K562 (cell line): ENCODE data around the gene BMF. TPM values are rescaled to one million over a fixed set of nuclear protein-coding genes. Genes with fewer than 3 reads are reported as not detected.

Experiments
- FUS ChIP-seq: fragments of 200-400 bp; formaldehyde crosslinking; optimal IDR thresholded peaks from 2 replicates; pipeline ENCODE3; 2017; ENCODE audit warnings: low read depth, low read length
- GATA2 ChIP-seq: sonication (generic); formaldehyde crosslinking; IDR thresholded peaks from 2 replicates; pipeline ENCODE4 v1.4.0; 2020; ENCODE audit warnings: mild to moderate bottlenecking, missing genetic modification reagents
- HCFC1 ChIP-seq: IDR thresholded peaks from 2 replicates; pipeline ENCODE4 v1.6.1; 2012; ENCODE audit warnings: low read depth, low read length, improper control_type of control experiment
- HSF4 ChIP-seq: fragments of 250-450 bp; sonication (Bioruptor Pico); IDR thresholded peaks from 2 replicates; pipeline ENCODE4 v2.1.2; 2022; ENCODE audit warnings: mild to moderate bottlenecking, moderate library complexity, borderline replicate concordance
- LCOR ChIP-seq: sonication (generic); formaldehyde crosslinking; IDR thresholded peaks from 2 replicates; pipeline ENCODE4 v1.8.0; 2022; ENCODE audit warnings: mild to moderate bottlenecking, missing genetic modification reagents
- SMARCE1 ChIP-seq: fragments of 450-650 bp; IDR thresholded peaks from 2 replicates; pipeline ENCODE4 v1.7.1; 2016; ENCODE audit warnings: mild to moderate bottlenecking
- ZNF311 ChIP-seq: fragments of 250-450 bp; sonication (Bioruptor Pico); IDR thresholded peaks from 2 replicates; pipeline ENCODE4 v1.4.0; 2020; ENCODE audit warnings: mild to moderate bottlenecking, moderate library complexity
- polyA plus RNA-seq, 8 experiments: library from polyadenylated mRNA; depleted of rRNA in 4 of 8; stranded (reverse) in 5 of 8; unstranded in 3 of 8; fragments of >200 nt; fragmentation: Nextera tagmentation in 2 of 8; fragmentation: Illumina TruSeq in 1 of 8; extraction: Ambion mirVana in 2 of 8; extraction: Trizol in 1 of 8; gene quantifications; 2 replicates each; pipeline versions ENCODE4 v1.2.1 to v1.2.3, GENCODE V29; 2011 to 2014; ENCODE audit warnings: inconsistent platforms in 1 of 8, missing spikeins in 1 of 8
- total RNA-seq, 7 experiments: library from RNA; depleted of rRNA in 6 of 7; stranded (reverse); fragments of >200 nt in 6 of 7; fragmentation: Illumina TruSeq in 2 of 7; extraction: Trizol in 2 of 7; gene quantifications; 2 replicates each; pipeline versions ENCODE4 v1.2.1 to v1.2.3, GENCODE V29; 2011 to 2021; ENCODE audit warnings: low replicate concordance in 1 of 7
- TF ChIP-seq, protein P1 (sequence below): fragments of 250-450 bp; sonication (Bioruptor Pico); IDR thresholded peaks from 2 replicates; pipeline ENCODE4 v1.8.0; 2021; ENCODE audit warnings: moderate library complexity, mild to moderate bottlenecking, inconsistent platforms
- TF ChIP-seq, protein P2 (sequence below): fragments of 250-450 bp; sonication (Bioruptor Pico); IDR thresholded peaks from 2 replicates; pipeline ENCODE4 v1.4.0; 2020; ENCODE audit warnings: borderline replicate concordance
- TF ChIP-seq, protein P3 (sequence below): fragments of 250-450 bp; sonication (Bioruptor Pico); IDR thresholded peaks from 2 replicates; pipeline ENCODE4 v1.5.1; 2021; ENCODE audit warnings: mild to moderate bottlenecking
- TF ChIP-seq, protein P4 (sequence below), 2 experiments: fragments of 150-350 bp in 1 of 2; IDR thresholded peaks; 2 replicates each; pipeline ENCODE4 v1.6.1; 2012 to 2016; ENCODE audit warnings: low read depth in 2 of 2, low read length in 2 of 2, mild to moderate bottlenecking in 1 of 2, moderate library complexity in 1 of 2

The BMF gene
- total and polyA plus RNA-seq, 9 of the 15 experiments (the other 6 are each of a cell fraction or from before 2014, with no cell fraction given), result 0.25 to 0.91 (median 0.59) TPM; not detected in 2

DNA sequence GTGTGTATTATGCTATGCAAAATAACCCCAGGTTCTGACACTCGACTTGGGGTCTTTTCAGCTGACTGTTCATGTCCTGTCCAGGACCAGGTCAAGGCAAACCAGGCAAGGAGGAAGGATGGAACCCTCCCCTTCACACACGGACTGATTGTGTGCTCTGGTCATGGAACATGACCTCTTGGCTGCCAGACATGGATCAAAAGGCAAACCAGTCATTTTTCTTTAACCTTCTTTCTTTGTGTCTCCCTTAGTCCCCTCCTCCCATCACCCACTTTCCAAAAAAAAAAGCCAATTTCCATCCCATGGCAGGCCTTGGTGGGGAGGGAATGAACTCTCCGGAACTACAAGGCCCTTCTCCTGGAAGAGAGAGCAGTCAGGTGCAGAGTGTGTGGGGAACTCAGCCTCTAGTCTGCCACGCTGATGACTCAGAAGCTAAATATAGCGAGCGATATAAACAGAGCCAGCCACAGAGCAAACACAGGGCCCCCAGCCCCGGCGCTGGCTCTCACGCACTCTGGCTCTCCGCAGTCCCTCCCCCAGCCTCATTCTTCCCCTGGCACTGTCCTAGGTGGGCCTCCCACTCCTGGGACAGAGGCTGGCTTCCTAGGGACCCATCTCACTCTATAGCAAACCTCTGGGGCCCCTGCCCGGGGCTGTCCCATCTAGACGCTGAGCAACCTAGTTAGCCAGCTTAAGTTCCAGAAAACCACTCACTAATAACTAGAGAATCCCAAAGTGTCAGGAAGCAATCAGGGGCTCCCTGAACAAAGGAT, 10.0 kb downstream of the BMF start (continued):
- TF ChIP-seq, protein P1, sequence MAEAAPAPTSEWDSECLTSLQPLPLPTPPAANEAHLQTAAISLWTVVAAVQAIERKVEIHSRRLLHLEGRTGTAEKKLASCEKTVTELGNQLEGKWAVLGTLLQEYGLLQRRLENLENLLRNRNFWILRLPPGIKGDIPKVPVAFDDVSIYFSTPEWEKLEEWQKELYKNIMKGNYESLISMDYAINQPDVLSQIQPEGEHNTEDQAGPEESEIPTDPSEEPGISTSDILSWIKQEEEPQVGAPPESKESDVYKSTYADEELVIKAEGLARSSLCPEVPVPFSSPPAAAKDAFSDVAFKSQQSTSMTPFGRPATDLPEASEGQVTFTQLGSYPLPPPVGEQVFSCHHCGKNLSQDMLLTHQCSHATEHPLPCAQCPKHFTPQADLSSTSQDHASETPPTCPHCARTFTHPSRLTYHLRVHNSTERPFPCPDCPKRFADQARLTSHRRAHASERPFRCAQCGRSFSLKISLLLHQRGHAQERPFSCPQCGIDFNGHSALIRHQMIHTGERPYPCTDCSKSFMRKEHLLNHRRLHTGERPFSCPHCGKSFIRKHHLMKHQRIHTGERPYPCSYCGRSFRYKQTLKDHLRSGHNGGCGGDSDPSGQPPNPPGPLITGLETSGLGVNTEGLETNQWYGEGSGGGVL, result no peak
- TF ChIP-seq HSF4 (CRISPR knock-in tag) (no peak), GATA2 (CRISPR knock-in tag) (no peak), SMARCE1 (peak; percentile 90), LCOR (CRISPR knock-in tag) (no peak), FUS (no peak), ZNF311 (CRISPR knock-in tag) (no peak), HCFC1 (no peak)
- TF ChIP-seq, protein P2, sequence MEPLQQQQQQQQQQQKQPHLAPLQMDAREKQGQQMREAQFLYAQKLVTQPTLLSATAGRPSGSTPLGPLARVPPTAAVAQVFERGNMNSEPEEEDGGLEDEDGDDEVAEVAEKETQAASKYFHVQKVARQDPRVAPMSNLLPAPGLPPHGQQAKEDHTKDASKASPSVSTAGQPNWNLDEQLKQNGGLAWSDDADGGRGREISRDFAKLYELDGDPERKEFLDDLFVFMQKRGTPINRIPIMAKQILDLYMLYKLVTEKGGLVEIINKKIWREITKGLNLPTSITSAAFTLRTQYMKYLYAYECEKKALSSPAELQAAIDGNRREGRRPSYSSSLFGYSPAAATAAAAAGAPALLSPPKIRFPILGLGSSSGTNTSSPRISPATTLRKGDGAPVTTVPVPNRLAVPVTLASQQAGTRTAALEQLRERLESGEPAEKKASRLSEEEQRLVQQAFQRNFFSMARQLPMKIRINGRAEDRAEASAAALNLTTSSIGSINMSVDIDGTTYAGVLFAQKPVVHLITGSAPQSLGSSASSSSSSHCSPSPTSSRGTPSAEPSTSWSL (CRISPR knock-in tag), result no peak
- TF ChIP-seq, protein P3, sequence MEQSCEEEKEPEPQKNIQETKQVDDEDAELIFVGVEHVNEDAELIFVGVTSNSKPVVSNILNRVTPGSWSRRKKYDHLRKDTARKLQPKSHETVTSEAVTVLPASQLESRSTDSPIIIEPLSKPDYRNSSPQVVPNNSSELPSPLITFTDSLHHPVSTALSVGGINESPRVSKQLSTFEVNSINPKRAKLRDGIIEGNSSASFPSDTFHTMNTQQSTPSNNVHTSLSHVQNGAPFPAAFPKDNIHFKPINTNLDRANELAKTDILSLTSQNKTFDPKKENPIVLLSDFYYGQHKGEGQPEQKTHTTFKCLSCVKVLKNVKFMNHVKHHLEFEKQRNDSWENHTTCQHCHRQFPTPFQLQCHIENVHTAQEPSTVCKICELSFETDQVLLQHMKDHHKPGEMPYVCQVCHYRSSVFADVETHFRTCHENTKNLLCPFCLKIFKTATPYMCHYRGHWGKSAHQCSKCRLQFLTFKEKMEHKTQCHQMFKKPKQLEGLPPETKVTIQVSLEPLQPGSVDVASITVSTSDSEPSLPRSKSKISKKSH (CRISPR knock-in tag), result no peak
- TF ChIP-seq, protein P4, sequence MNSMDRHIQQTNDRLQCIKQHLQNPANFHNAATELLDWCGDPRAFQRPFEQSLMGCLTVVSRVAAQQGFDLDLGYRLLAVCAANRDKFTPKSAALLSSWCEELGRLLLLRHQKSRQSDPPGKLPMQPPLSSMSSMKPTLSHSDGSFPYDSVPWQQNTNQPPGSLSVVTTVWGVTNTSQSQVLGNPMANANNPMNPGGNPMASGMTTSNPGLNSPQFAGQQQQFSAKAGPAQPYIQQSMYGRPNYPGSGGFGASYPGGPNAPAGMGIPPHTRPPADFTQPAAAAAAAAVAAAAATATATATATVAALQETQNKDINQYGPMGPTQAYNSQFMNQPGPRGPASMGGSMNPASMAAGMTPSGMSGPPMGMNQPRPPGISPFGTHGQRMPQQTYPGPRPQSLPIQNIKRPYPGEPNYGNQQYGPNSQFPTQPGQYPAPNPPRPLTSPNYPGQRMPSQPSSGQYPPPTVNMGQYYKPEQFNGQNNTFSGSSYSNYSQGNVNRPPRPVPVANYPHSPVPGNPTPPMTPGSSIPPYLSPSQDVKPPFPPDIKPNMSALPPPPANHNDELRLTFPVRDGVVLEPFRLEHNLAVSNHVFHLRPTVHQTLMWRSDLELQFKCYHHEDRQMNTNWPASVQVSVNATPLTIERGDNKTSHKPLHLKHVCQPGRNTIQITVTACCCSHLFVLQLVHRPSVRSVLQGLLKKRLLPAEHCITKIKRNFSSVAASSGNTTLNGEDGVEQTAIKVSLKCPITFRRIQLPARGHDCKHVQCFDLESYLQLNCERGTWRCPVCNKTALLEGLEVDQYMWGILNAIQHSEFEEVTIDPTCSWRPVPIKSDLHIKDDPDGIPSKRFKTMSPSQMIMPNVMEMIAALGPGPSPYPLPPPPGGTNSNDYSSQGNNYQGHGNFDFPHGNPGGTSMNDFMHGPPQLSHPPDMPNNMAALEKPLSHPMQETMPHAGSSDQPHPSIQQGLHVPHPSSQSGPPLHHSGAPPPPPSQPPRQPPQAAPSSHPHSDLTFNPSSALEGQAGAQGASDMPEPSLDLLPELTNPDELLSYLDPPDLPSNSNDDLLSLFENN (IDR thresholded peaks at IDR 0.05; ENCODE audit: low read depth in 2 of 2, low read length in 2 of 2), result 0 out of 4 replicates have a peak, but pooled peaks of 1 of the 2 experiments have one; percentile 2
